HepG2 (cell line): ENCODE data around the gene ZNF48. TPM values are rescaled to one million over a fixed set of nuclear protein-coding genes. Genes with fewer than 3 reads are reported as not detected.

Source experiments
- AKAP8 ChIP-seq: sonication (generic); formaldehyde crosslinking; IDR thresholded peaks from 2 replicates; pipeline ENCODE4 v1.5.1; 2020; ENCODE audit warnings: mild to moderate bottlenecking, missing genetic modification reagents
- BATF2 ChIP-seq: sonication (generic); formaldehyde crosslinking; IDR thresholded peaks from 2 replicates; pipeline ENCODE4 v1.8.0; 2022; ENCODE audit warnings: mild to moderate bottlenecking, missing genetic modification reagents, moderate library complexity
- CBX1 ChIP-seq: IDR thresholded peaks from one replicate; pipeline ENCODE4 v1.6.1; 2016; ENCODE audit warnings: antibody characterized with exemption, low read depth
- GZF1 ChIP-seq: sonication (generic); formaldehyde crosslinking; IDR thresholded peaks from 2 replicates; pipeline ENCODE4 v1.5.1; 2020; ENCODE audit warnings: mild to moderate bottlenecking, missing genetic modification reagents
- HNRNPUL1 ChIP-seq: fragments of 200-400 bp; formaldehyde crosslinking; IDR thresholded peaks from 2 replicates; pipeline ENCODE4 v1.6.1; 2017; ENCODE audit warnings: low read depth, mild to moderate bottlenecking, low read length, moderate library complexity
- KLF15 ChIP-seq: sonication (generic); formaldehyde crosslinking; IDR thresholded peaks from 2 replicates; pipeline ENCODE4 v1.8.1; 2023; ENCODE audit warnings: borderline replicate concordance, mild to moderate bottlenecking, inconsistent platforms, missing genetic modification reagents, mixed read lengths
- MEF2D ChIP-seq: sonication (generic); formaldehyde crosslinking; IDR thresholded peaks from 2 replicates; pipeline ENCODE4 v1.5.1; 2020; ENCODE audit warnings: mild to moderate bottlenecking, missing genetic modification reagents
- MLLT10 ChIP-seq: sonication (generic); formaldehyde crosslinking; IDR thresholded peaks from 2 replicates; pipeline ENCODE4 v1.4.0; 2020; ENCODE audit warnings: missing genetic modification reagents
- MYPOP ChIP-seq: sonication (generic); formaldehyde crosslinking; IDR thresholded peaks from 2 replicates; pipeline ENCODE4 v1.8.1; 2023; ENCODE audit warnings: mild to moderate bottlenecking, moderate library complexity, missing genetic modification reagents
- NFATC3 ChIP-seq: sonication (generic); formaldehyde crosslinking; IDR thresholded peaks from 2 replicates; pipeline ENCODE4 v1.5.1; 2020; ENCODE audit warnings: mild to moderate bottlenecking, missing genetic modification reagents
- SMARCC2 ChIP-seq: fragments of 450-650 bp; IDR thresholded peaks from 2 replicates; pipeline ENCODE4 v1.6.1; 2017; ENCODE audit warnings: antibody characterized with exemption, mild to moderate bottlenecking
- SP140L ChIP-seq: sonication (generic); formaldehyde crosslinking; IDR thresholded peaks from 2 replicates; pipeline ENCODE4 v1.4.0; 2020; ENCODE audit warnings: missing genetic modification reagents, borderline replicate concordance
- USF2 ChIP-seq, 2 experiments: sonication (generic) in 1 of 2; formaldehyde crosslinking in 1 of 2; IDR thresholded peaks; 2 replicates each; pipeline versions ENCODE4 v1.5.1 to v1.6.1; 2011 to 2020; ENCODE audit warnings: borderline replicate concordance in 1 of 2, low read depth in 1 of 2, low read length in 1 of 2, mild to moderate bottlenecking in 1 of 2, missing genetic modification reagents in 1 of 2, moderate library complexity in 1 of 2
- ZBTB46 ChIP-seq: sonication (generic); formaldehyde crosslinking; IDR thresholded peaks from 2 replicates; pipeline ENCODE4 v1.4.0; 2020; ENCODE audit warnings: mild to moderate bottlenecking, missing genetic modification reagents, borderline replicate concordance
- ZMAT5 ChIP-seq: sonication (generic); formaldehyde crosslinking; IDR thresholded peaks from 2 replicates; pipeline ENCODE4 v1.5.0; 2020; ENCODE audit warnings: mild to moderate bottlenecking, low read depth, missing genetic modification reagents, borderline replicate concordance
- ZNF362 ChIP-seq: sonication (generic); formaldehyde crosslinking; IDR thresholded peaks from 2 replicates; pipeline ENCODE4 v1.4.0; 2020; ENCODE audit warnings: missing genetic modification reagents, mild to moderate bottlenecking, borderline replicate concordance
- ZNF414 ChIP-seq: sonication (generic); formaldehyde crosslinking; IDR thresholded peaks from 2 replicates; pipeline ENCODE4 v1.5.0; 2020; ENCODE audit warnings: missing genetic modification reagents
- ZNF441 ChIP-seq: sonication (generic); formaldehyde crosslinking; IDR thresholded peaks from 2 replicates; pipeline ENCODE4 v1.7.0; 2021; ENCODE audit warnings: missing genetic modification reagents, borderline replicate concordance
- ZNF841 ChIP-seq: sonication (generic); formaldehyde crosslinking; IDR thresholded peaks from 2 replicates; pipeline ENCODE4 v1.8.1; 2023; ENCODE audit warnings: missing genetic modification reagents, borderline replicate concordance
- ZSCAN12 ChIP-seq: sonication (generic); formaldehyde crosslinking; IDR thresholded peaks from 2 replicates; pipeline ENCODE4 v1.9.0; 2021; ENCODE audit warnings: mild to moderate bottlenecking, missing genetic modification reagents
- polyA plus RNA-seq, 8 experiments: library from polyadenylated mRNA; depleted of rRNA in 3 of 8; stranded (reverse) in 7 of 8; unstranded in 1 of 8; fragments of >200 nt; fragmentation: Illumina TruSeq in 4 of 8; extraction: Trizol in 4 of 8; gene quantifications; 2 replicates each; pipeline versions ENCODE4 v1.2.1 to v1.2.3, GENCODE V29; 2011 to 2016; ENCODE audit warnings: low read depth in 4 of 8, missing spikeins in 1 of 8, mixed read lengths in 1 of 8; ENCODE audit not compliant: insufficient read depth in 1 of 8
- total RNA-seq, 5 experiments: library from RNA; depleted of rRNA; stranded (reverse); fragments of >200 nt; fragmentation: Illumina TruSeq; extraction: Trizol; gene quantifications; 2 replicates each; pipeline ENCODE4 v1.2.3, GENCODE V29; 2016; ENCODE audit warnings: low read depth in 1 of 5

ZNF48 gene
- total and polyA plus RNA-seq, 2 of the 13 experiments (the other 11 are each of a cell fraction or from before 2014, with no cell fraction given), result 9.9 to 12.3 TPM

GRCh38 chr16:30352488-30353401 lies 42.5 kb upstream of the ZNF48 start (continued):
- TF ChIP-seq ZMAT5 (CRISPR knock-in tag) (no peak), HNRNPUL1 (no peak), ZSCAN12 (no peak), MEF2D (CRISPR knock-in tag) (no peak), KLF15 (no peak), MYPOP (CRISPR knock-in tag) (no peak), SMARCC2 (no peak), ZNF841 (no peak), USF2 (IDR thresholded peaks at IDR 0.05; ENCODE audit: low read depth, low read length) (no peak), USF2 (CRISPR knock-in tag; IDR thresholded peaks at IDR 0.05; ENCODE audit: borderline replicate concordance) (no peak), ZNF414 (CRISPR knock-in tag) (no peak), SP140L (no peak), BATF2 (CRISPR knock-in tag) (no peak), ZNF362 (no peak), MLLT10 (CRISPR knock-in tag) (no peak), NFATC3 (CRISPR knock-in tag) (no peak), GZF1 (CRISPR knock-in tag) (no peak), AKAP8 (CRISPR knock-in tag) (peak; percentile 54), ZNF441 (CRISPR knock-in tag) (no peak), CBX1 (no peak), ZBTB46 (CRISPR knock-in tag) (no peak)
